Measurements from ENCODE around the gene APBA2.

GRCh38 chr15:29103824-29104565 is 218.2 kb downstream of the APBA2 start:
- TF ChIP-seq REST (IDR thresholded peaks at IDR 0.05) = no peak
- TF ChIP-seq CTCF (IDR thresholded peaks at IDR 0.05) = peak; percentile 88
- no peak for TF ChIP-seq MYC (IDR thresholded peaks at IDR 0.05; ENCODE audit: borderline replicate concordance, low read length)
- TF ChIP-seq BHLHE40 (IDR thresholded peaks at IDR 0.05; ENCODE audit: low read depth, low read length) = no peak
- no peak for TF ChIP-seq KDM1A (IDR thresholded peaks at IDR 0.05; ENCODE audit: low read depth)
